LNCAP (cell line): ENCODE results near the gene NKAIN2.

ENCODE experiments used
- TF ChIP-seq, protein P1 (sequence below): fragments of 450-650 bp; IDR thresholded peaks from 2 replicates; pipeline ENCODE4 v1.5.1; 2017; ENCODE audit warnings: mild to moderate bottlenecking

NKAIN2 gene

DNA sequence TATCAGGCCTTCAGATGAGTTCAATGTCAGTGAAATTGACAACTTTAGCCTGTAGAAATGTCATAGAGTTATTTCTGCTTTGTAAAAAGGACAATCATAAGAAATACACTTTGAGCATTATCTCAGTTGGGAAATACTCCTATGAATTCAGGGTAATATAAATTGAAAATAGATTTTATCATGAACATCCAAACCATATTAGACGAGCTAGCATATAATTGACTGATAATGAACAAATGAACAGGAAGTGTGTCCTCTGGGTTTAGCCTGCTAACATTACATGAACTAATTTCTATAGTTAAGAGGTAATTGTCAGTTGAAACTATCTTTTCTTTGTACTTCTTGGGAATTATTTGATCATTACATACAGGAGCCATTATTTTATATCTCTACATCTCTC, 689.6 kb downstream of the NKAIN2 start:
- TF ChIP-seq, protein P1, sequence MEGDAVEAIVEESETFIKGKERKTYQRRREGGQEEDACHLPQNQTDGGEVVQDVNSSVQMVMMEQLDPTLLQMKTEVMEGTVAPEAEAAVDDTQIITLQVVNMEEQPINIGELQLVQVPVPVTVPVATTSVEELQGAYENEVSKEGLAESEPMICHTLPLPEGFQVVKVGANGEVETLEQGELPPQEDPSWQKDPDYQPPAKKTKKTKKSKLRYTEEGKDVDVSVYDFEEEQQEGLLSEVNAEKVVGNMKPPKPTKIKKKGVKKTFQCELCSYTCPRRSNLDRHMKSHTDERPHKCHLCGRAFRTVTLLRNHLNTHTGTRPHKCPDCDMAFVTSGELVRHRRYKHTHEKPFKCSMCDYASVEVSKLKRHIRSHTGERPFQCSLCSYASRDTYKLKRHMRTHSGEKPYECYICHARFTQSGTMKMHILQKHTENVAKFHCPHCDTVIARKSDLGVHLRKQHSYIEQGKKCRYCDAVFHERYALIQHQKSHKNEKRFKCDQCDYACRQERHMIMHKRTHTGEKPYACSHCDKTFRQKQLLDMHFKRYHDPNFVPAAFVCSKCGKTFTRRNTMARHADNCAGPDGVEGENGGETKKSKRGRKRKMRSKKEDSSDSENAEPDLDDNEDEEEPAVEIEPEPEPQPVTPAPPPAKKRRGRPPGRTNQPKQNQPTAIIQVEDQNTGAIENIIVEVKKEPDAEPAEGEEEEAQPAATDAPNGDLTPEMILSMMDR = no peak

GRCh38 chr6:124494956-124495664, 691.4 kb downstream of the NKAIN2 start:
- TF ChIP-seq, protein P1 = no peak

GRCh38 chr6:124495665-124496190, 692.1 kb downstream of the NKAIN2 start:
- TF ChIP-seq, protein P1 = no peak

DNA sequence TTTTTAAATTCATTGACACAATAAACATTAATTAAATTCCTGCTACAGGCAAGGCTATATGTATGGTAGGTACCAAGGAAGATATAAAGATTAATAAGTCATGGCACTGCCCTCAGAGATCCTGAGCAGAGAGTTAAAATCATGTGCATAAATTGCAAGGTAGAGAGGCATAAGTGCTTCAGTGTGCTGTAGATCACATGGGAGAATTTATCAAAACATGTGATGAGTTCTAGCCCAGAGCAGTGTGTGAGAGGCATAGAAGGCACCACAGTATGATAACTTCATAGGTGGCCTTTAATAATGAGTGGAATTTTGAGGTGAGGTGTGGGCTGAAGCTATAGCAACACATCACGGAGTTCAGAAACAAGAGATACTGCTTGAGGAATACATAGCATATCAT, 692.7 kb downstream of the NKAIN2 start:
- TF ChIP-seq, protein P1 = no peak

DNA sequence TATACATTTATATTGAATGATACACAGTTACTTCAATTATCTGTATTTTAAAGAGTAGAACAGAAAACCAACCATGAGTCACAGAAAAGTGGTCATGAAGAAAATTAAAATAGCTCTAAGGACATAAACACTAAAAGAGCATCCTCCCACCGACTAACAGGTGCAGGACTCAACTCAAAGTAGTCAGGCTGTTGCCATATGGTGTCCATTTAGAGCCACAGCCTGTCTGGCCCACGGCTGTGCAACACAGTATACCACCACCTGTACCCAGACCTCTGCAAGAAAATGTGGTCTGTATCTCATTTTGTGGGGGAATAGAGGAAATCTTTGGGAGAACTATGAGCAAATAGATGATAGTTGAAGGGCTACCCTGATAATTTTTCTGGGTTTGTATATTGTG, 708.8 kb downstream of the NKAIN2 start:
- TF ChIP-seq, protein P1 = no peak

GRCh38 chr6:124517339-124517738, 713.7 kb downstream of the NKAIN2 start:
- TF ChIP-seq, protein P1 = no peak

DNA sequence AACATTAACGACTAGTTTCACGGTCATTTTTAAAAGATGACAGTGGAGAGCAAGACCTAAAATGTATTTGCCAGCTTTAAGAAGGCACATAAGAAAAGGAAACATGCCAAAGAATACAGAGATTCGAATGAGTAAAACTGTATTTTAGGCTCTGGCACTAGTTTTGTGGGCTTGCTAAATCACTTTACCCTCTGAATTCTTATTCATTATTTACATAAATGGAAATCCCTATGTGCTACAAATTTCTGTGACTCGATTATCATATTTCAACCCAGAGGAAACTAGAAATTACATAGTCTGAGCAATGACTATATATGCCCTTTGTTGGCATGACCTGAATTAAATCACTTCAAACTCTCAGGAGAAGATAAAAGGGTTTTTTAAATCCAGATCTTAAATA, 716.8 kb downstream of the NKAIN2 start:
- TF ChIP-seq, protein P1 = no peak

DNA sequence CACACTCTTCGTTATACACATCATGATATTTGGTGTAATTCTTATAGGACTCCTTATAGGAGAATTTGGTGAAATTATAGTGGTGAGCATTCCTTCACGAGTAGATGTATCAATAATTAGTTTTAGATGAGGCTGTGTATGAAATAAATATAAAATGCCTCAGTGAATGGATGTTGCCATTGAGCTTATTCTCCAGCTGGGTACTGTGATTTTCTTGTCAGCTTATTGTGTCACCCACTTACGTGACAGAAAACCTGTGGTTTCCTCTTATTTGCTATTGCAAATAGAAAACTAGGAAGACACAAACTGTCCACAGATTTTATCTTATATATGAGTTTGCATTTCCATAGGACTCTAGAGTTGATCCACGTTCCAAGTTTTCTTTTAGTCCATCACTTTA, 718.7 kb downstream of the NKAIN2 start:
- TF ChIP-seq, protein P1 = no peak
